Stomach (tissue), 4 donors: Measurements from ENCODE around the gene FBXW7.

Experiments used
- EP300 ChIP-seq: sonication (generic); formaldehyde crosslinking; IDR thresholded peaks from one replicate; pipeline ENCODE4 v1.6.1; 2017; ENCODE audit warnings: antibody characterized with exemption
- POLR2A ChIP-seq, 4 donors: fragments of 450-650 bp; IDR thresholded peaks; one replicate each; pipeline ENCODE4 v1.6.1; 2016; ENCODE audit warnings: antibody characterized with exemption in 4 of 4, control low read depth in 2 of 4, mild to moderate bottlenecking in 1 of 4, moderate library complexity in 1 of 4
- POLR2AphosphoS5 ChIP-seq, 3 donors: sonication (generic); formaldehyde crosslinking; IDR thresholded peaks; one replicate each; pipeline ENCODE4 v1.6.1; 2016; ENCODE audit warnings: antibody characterized with exemption in 3 of 3
- TF ChIP-seq, protein P1 (sequence below), 7 experiments: fragments of 450-650 bp in 4 of 7; fragments of 200-600 bp in 3 of 7; sonication (generic) in 3 of 7; IDR thresholded peaks; one replicate each; pipeline ENCODE4 v1.5.1; 2016 to 2019; ENCODE audit warnings: antibody characterized with exemption in 7 of 7, control low read depth in 2 of 7, mild to moderate bottlenecking in 1 of 7

DNA sequence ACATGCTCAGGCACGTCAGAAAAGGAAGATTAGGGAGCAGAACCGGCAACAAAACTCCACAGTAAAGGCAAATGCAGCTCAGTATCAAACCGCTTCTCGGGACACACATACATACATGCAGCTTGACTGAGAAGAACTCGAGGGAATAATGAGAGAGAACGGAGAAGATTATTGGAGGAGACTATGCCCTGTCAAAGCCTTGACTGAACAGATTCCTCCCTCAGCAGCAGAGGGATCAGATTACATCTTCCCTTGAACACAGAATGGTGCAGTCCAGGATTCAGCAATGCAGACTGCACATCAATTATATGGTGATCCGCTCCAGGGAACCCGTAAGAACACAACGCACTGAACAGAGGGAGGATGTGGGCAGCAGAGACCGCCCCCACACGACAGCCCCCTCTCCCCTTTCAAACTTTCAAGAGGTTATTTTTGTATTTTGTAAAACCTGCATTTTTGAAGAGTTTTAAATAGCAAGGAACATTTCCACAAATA is 183.2 kb downstream of the FBXW7 start:
- TF ChIP-seq, protein P1, sequence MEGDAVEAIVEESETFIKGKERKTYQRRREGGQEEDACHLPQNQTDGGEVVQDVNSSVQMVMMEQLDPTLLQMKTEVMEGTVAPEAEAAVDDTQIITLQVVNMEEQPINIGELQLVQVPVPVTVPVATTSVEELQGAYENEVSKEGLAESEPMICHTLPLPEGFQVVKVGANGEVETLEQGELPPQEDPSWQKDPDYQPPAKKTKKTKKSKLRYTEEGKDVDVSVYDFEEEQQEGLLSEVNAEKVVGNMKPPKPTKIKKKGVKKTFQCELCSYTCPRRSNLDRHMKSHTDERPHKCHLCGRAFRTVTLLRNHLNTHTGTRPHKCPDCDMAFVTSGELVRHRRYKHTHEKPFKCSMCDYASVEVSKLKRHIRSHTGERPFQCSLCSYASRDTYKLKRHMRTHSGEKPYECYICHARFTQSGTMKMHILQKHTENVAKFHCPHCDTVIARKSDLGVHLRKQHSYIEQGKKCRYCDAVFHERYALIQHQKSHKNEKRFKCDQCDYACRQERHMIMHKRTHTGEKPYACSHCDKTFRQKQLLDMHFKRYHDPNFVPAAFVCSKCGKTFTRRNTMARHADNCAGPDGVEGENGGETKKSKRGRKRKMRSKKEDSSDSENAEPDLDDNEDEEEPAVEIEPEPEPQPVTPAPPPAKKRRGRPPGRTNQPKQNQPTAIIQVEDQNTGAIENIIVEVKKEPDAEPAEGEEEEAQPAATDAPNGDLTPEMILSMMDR (IDR thresholded peaks at IDR 0.05) = no peak
- no peak for TF ChIP-seq POLR2A (IDR thresholded peaks at IDR 0.05)
- peak; percentile 36 to 57 (median 52) for TF ChIP-seq POLR2AphosphoS5 (IDR thresholded peaks at IDR 0.05)
- TF ChIP-seq EP300 = no peak
